CD14-positive monocyte (primary cell): Measurements from ENCODE around the gene CCL4. TPM values are rescaled to one million over a fixed set of nuclear protein-coding genes. Genes with fewer than 3 reads are reported as not detected.

ENCODE experiments used
- DNase-seq, 3 donors: peaks; one replicate each; pipeline ENCODE4 v3.0.0-alpha.2; 2011 to 2022
- H2AFZ ChIP-seq: 2 replicates; pipeline ENCODE4 v1.6.0; 2012; ENCODE audit warnings: mild to moderate bottlenecking, low read depth, low read length, inconsistent platforms; ENCODE audit not compliant: insufficient read depth, poor library complexity, severe bottlenecking
- H3K27ac ChIP-seq, 2 donors: 1 replicate in 1 of 2; 2 replicates in 1 of 2; pipeline ENCODE4 v1.5.1; 2012 to 2013; ENCODE audit warnings: low read length in 2 of 2, control low read depth in 1 of 2, inconsistent platforms in 1 of 2, low read depth in 1 of 2, mild to moderate bottlenecking in 1 of 2
- H3K27me3 ChIP-seq, 2 donors: one replicate each; pipeline versions ENCODE4 v1.6.0 to v1.6.1; 2011 to 2013; ENCODE audit warnings: low read length in 2 of 2; ENCODE audit not compliant: control insufficient read depth in 2 of 2, insufficient read depth in 2 of 2
- H3K36me3 ChIP-seq, 2 donors: replicated peaks in 1 of 2; 1 replicate in 1 of 2; 2 replicates in 1 of 2; pipeline versions ENCODE4 v1.5.1 to v1.6.1; 2012 to 2013; ENCODE audit warnings: low read length in 2 of 2, control low read depth in 1 of 2, inconsistent platforms in 1 of 2, mild to moderate bottlenecking in 1 of 2; ENCODE audit not compliant: insufficient read depth in 2 of 2, control insufficient read depth in 1 of 2
- H3K4me1 ChIP-seq, 2 donors: 1 replicate in 1 of 2; 2 replicates in 1 of 2; pipeline versions ENCODE4 v1.5.1 to v1.6.1; 2012 to 2013; ENCODE audit warnings: low read length in 2 of 2, control low read depth in 1 of 2, inconsistent platforms in 1 of 2, mild to moderate bottlenecking in 1 of 2, moderate library complexity in 1 of 2; ENCODE audit not compliant: insufficient read depth in 2 of 2, control insufficient read depth in 1 of 2
- H3K4me2 ChIP-seq: replicated peaks from 2 replicates; pipeline ENCODE3; 2012; ENCODE audit warnings: low read length, moderate library complexity, mild to moderate bottlenecking; ENCODE audit not compliant: poor library complexity, severe bottlenecking; ENCODE audit errors: extremely low read depth
- H3K4me3 ChIP-seq, 3 experiments: fragments of 200-600 bp in 1 of 3; sonication (generic) in 1 of 3; replicated peaks in 1 of 3; 1 replicate in 2 of 3; 2 replicates in 1 of 3; pipeline ENCODE4 v1.5.1; 2011 to 2013; ENCODE audit warnings: low read length in 3 of 3, mild to moderate bottlenecking in 3 of 3, control low read depth in 2 of 3, low read depth in 2 of 3, inconsistent platforms in 1 of 3, moderate library complexity in 1 of 3
- H3K79me2 ChIP-seq: 2 replicates; pipeline ENCODE4 v1.6.0; 2012; ENCODE audit warnings: mild to moderate bottlenecking, control low read depth, inconsistent platforms, low read length, moderate library complexity; ENCODE audit not compliant: insufficient read depth
- H3K9ac ChIP-seq: 2 replicates; pipeline ENCODE4 v1.6.0; 2017; ENCODE audit warnings: low read length, mild to moderate bottlenecking; ENCODE audit not compliant: insufficient read depth, poor library complexity, severe bottlenecking
- H3K9me3 ChIP-seq, 2 donors: replicated peaks in 1 of 2; 1 replicate in 1 of 2; 2 replicates in 1 of 2; pipeline versions ENCODE4 v1.5.1 to v1.6.1; 2012 to 2013; ENCODE audit warnings: low read length in 2 of 2, control low read depth in 1 of 2; ENCODE audit not compliant: control insufficient read depth in 1 of 2, insufficient read depth in 1 of 2
- H4K20me1 ChIP-seq: 2 replicates; pipeline ENCODE4 v1.6.0; 2012; ENCODE audit warnings: mild to moderate bottlenecking, low read length, control low read depth, moderate library complexity; ENCODE audit not compliant: insufficient read depth
- H3K27ac Mint-ChIP-seq, 7 donors: one replicate each; pipeline ENCODE4 v1.8.0; 2020; ENCODE audit warnings: mild to moderate bottlenecking in 7 of 7, mixed read lengths in 7 of 7, moderate library complexity in 6 of 7, inconsistent platforms in 2 of 7
- H3K27me3 Mint-ChIP-seq, 3 donors: one replicate each; pipeline ENCODE4 v1.8.0; 2021 to 2022; ENCODE audit warnings: low read depth in 3 of 3, mild to moderate bottlenecking in 3 of 3, mixed read lengths in 3 of 3, moderate library complexity in 3 of 3, inconsistent platforms in 1 of 3
- H3K36me3 Mint-ChIP-seq, 2 donors: one replicate each; pipeline ENCODE4 v1.8.0; 2020; ENCODE audit warnings: mixed read lengths in 2 of 2, inconsistent platforms in 1 of 2, mild to moderate bottlenecking in 1 of 2
- H3K4me1 Mint-ChIP-seq: one replicate; pipeline ENCODE4 v1.8.0; 2020; ENCODE audit warnings: mild to moderate bottlenecking, mixed read lengths
- H3K4me3 Mint-ChIP-seq, 2 donors: one replicate each; pipeline ENCODE4 v1.8.0; 2020; ENCODE audit warnings: mild to moderate bottlenecking in 2 of 2, mixed read lengths in 2 of 2, moderate library complexity in 1 of 2
- H3K9me3 Mint-ChIP-seq, 7 donors: one replicate each; pipeline ENCODE4 v1.8.0; 2020 to 2022; ENCODE audit warnings: mixed read lengths in 7 of 7, mild to moderate bottlenecking in 6 of 7, moderate library complexity in 6 of 7, inconsistent platforms in 2 of 7
- CTCF ChIP-seq: fragments of 200-600 bp; IDR thresholded peaks from one replicate; pipeline ENCODE4 v1.8.0; 2022; ENCODE audit warnings: antibody characterized with exemption, mild to moderate bottlenecking
- WGBS: methylation state at CpG from one replicate; pipeline ENCODE4 v1.1.5; 2013; ENCODE audit warnings: missing lambda C conversion rate; ENCODE audit not compliant: insufficient coverage; 5-methylcytosine and 5-hydroxymethylcytosine counted together
- intact Hi-C, 2 donors: fragments of 100-400 bp; cut with micrococcal nuclease; formaldehyde crosslinking; loops; one replicate each; pipeline versions ENCODE4 v1.15.0 to v1.15.1; 2023
- polyA plus RNA-seq, 3 donors: library from polyadenylated mRNA; depleted of rRNA in 1 of 3; unstranded in 2 of 3; stranded (reverse) in 1 of 3; fragments of 300-500 nt in 2 of 3; fragments of >200 nt in 1 of 3; fragmentation: Illumina TruSeq in 2 of 3; gene quantifications; 1 replicate in 2 of 3; 2 replicates in 1 of 3; pipeline ENCODE4 v1.2.3, GENCODE V29; 2012 to 2021

CCL4 gene
- polyA plus RNA-seq, 3 donors: 11.8 to 41.7 (median 40.6) TPM

- intact Hi-C loops: loop anchor here in 1 of 2 donors (10.0 kb wide), 1 partner anchor 79 kb away; the partner anchor contains the start of genes CCL14 and CCL16
- H3K4me2 ChIP-seq: no peak within 1 kb of the TSS
- Mint-ChIP-seq H3K27ac (no peak within 1 kb of the TSS), H3K36me3 (no peaks in the 10 kb centered on the region), H3K4me1 (peaks cover 3% of the 10 kb centered on the region), H3K4me3 (no peak within 1 kb of the TSS), H3K9me3 (no peaks in the 10 kb centered on the region), H3K27me3 (peaks cover 1 to 5% (median 2%) of the 10 kb centered on the region in 3 donors)
- WGBS: 86% methylated on average over 4 of the region's 5 CpGs
- H3K36me3 ChIP-seq: no peaks in the 10 kb centered on the region
- H3K9ac ChIP-seq: no peak within 1 kb of the TSS
- no peaks in the 10 kb centered on the region for H3K9me3 ChIP-seq
- H3K27ac ChIP-seq: no peak within 1 kb of the TSS
- no peak for DNase-seq
- TF ChIP-seq CTCF: no peak
- no peak within 1 kb of the TSS for H2AFZ ChIP-seq
- H3K4me1 ChIP-seq: no peaks in the 10 kb centered on the region
- H3K4me3 ChIP-seq: no peak within 1 kb of the TSS
- H4K20me1 ChIP-seq: no peaks in the 10 kb centered on the region
- no peaks in the 10 kb centered on the region for H3K79me2 ChIP-seq
- no peaks in the 10 kb centered on the region for H3K27me3 ChIP-seq
These were observed 39.7 kb upstream of the CCL4 start, which contains the start of gene CCL18 for GRCh38 chr17:36063786-36064541. TSS of gene CCL18 (plus strand) at chr17:36064272. CDS start at chr17:36064343, 71 bp downstream.

- peaks cover 9% of the 10 kb centered on the region for H3K4me1 Mint-ChIP-seq
- Histone ChIP-seq H3K4me3 (no peak overlapping the region), H3K27ac (no peak overlapping the region), H3K4me1 (peaks cover 6 to 7% of the 10 kb centered on the region in 2 donors), H3K9me3 (no peaks in the 10 kb centered on the region), H2AFZ (no peak overlapping the region), H3K27me3 (no peaks in the 10 kb centered on the region), H3K79me2 (no peaks in the 10 kb centered on the region), H3K4me2 (no peak overlapping the region), H3K36me3 (no peaks in the 10 kb centered on the region), H3K9ac (no peak overlapping the region), H4K20me1 (no peaks in the 10 kb centered on the region)
- H3K27me3 Mint-ChIP-seq: peaks cover 1 to 5% (median 2%) of the 10 kb centered on the region in 3 donors
- WGBS: 100% methylated on average over 3 of the region's 6 CpGs
- no peak for DNase-seq
- peak overlapping the region in 1 of 7 donors; percentile 3 for H3K27ac Mint-ChIP-seq
- no peaks in the 10 kb centered on the region for H3K9me3 Mint-ChIP-seq
- no peak for TF ChIP-seq CTCF
- intact Hi-C loops: loop anchor here in 1 of 2 donors (10.0 kb wide), 1 partner anchor 82 kb away; the partner anchor contains the start of genes CCL14 and CCL16
- H3K4me3 Mint-ChIP-seq: no peak overlapping the region
- no peaks in the 10 kb centered on the region for H3K36me3 Mint-ChIP-seq
These were observed 37.2 kb upstream of the CCL4 start for GRCh38 chr17:36066365-36066985.
